Karpas-422 (cell line): ENCODE measurements around the gene GJC3. TPM values are rescaled to one million over a fixed set of nuclear protein-coding genes. Genes with fewer than 3 reads are reported as not detected.
A peak's percentile ranks its signal among the peaks of the same experiment; 100 is the strongest.
"Not testable (repeated sequence)": the region's sequence is repeated elsewhere in the genome, so short reads cannot be mapped to it uniquely, and the experiment has no call there.

Experiments
- DNase-seq: peaks from one replicate; pipeline ENCODE4 v3.0.0-alpha.2; 2015
- H2AFZ ChIP-seq: fragments of 200-600 bp; sonication (generic); 2 replicates; pipeline ENCODE4 v1.6.1; 2014; ENCODE audit warnings: antibody characterized with exemption, low read length, mixed read lengths
- H3K27ac ChIP-seq: fragments of 200-600 bp; sonication (generic); 2 replicates; pipeline ENCODE4 v1.5.1; 2014; ENCODE audit warnings: mild to moderate bottlenecking, low read length, moderate library complexity
- H3K27me3 ChIP-seq: fragments of 200-600 bp; sonication (generic); 2 replicates; pipeline ENCODE4 v1.6.1; 2014; ENCODE audit warnings: low read length, mixed read lengths
- H3K36me3 ChIP-seq: fragments of 200-600 bp; sonication (generic); 2 replicates; pipeline ENCODE4 v1.6.1; 2014; ENCODE audit warnings: low read length, mixed read lengths; ENCODE audit not compliant: insufficient read depth
- H3K4me1 ChIP-seq: fragments of 200-600 bp; sonication (generic); 2 replicates; pipeline ENCODE4 v1.6.1; 2014; ENCODE audit warnings: mild to moderate bottlenecking, low read length, mixed read lengths
- H3K4me2 ChIP-seq: fragments of 200-600 bp; sonication (generic); 2 replicates; pipeline ENCODE4 v1.6.1; 2014; ENCODE audit warnings: low read length, low read depth, mild to moderate bottlenecking; ENCODE audit not compliant: poor library complexity, severe bottlenecking
- H3K4me3 ChIP-seq: fragments of 200-600 bp; sonication (generic); 2 replicates; pipeline ENCODE4 v1.5.1; 2014; ENCODE audit warnings: mild to moderate bottlenecking, antibody characterized with exemption, low read length, mixed read lengths
- H3K79me2 ChIP-seq: fragments of 200-600 bp; sonication (generic); 2 replicates; pipeline ENCODE4 v1.6.1; 2014; ENCODE audit warnings: mild to moderate bottlenecking, low read length, mixed read lengths
- H3K9ac ChIP-seq: fragments of 200-600 bp; sonication (generic); 2 replicates; pipeline ENCODE4 v1.6.0; 2014; ENCODE audit warnings: low read length
- H3K9me2 ChIP-seq: fragments of 200-600 bp; sonication (generic), shearing (Covaris generic); replicated peaks from 2 replicates; pipeline ENCODE4 v1.6.0; 2014; ENCODE audit warnings: mild to moderate bottlenecking, low read length, moderate library complexity; ENCODE audit not compliant: insufficient read depth
- H3K9me3 ChIP-seq: fragments of 300-700, 200-600 bp; sonication (generic); 2 replicates; pipeline ENCODE4 v1.6.1; 2014; ENCODE audit warnings: low read length, mixed read lengths
- H4K20me1 ChIP-seq: fragments of 200-600 bp; sonication (generic); 2 replicates; pipeline ENCODE4 v1.6.1; 2014; ENCODE audit warnings: mild to moderate bottlenecking, antibody characterized with exemption, low read length, low read depth; ENCODE audit not compliant: insufficient read depth
- total RNA-seq: library from RNA; depleted of rRNA; stranded (reverse); fragments of >200 nt; shearing (Covaris generic); gene quantifications from 2 replicates; pipeline ENCODE4 v1.2.3, GENCODE V29; 2014; ENCODE audit warnings: low replicate concordance; rRNA removed

Gene GJC3, protein sequence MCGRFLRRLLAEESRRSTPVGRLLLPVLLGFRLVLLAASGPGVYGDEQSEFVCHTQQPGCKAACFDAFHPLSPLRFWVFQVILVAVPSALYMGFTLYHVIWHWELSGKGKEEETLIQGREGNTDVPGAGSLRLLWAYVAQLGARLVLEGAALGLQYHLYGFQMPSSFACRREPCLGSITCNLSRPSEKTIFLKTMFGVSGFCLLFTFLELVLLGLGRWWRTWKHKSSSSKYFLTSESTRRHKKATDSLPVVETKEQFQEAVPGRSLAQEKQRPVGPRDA
- 0.47 TPM in 1 of 2 replicates, not detected in the other for total RNA-seq

DNA sequence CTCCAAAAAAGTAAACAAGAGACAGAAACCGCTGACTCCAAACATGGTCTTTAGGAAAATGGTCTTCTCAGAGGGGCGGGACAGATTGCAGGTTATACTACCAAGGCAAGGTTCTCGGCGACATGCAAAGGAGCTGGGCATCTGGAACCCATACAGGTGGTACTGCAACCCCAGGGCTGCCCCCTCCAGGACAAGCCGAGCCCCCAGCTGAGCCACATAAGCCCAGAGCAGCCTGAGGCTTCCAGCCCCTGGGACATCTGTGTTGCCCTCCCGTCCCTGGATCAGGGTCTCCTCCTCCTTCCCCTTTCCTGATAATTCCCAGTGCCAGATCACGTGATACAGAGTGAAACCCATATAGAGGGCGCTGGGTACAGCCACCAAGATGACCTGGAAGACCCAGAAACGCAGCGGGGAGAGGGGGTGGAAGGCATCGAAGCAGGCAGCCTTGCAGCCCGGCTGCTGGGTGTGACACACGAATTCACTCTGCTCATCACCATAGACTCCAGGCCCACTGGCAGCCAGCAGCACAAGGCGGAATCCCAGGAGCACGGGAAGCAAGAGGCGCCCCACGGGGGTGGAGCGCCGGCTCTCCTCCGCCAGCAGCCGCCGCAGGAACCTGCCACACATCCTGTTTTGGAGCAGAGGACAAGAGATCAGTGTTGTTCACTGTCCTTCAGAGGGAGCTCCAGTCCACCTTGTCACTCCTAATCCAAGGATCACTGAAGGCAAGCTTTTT is at the start of gene GJC3:
GJC3 (minus strand) TSS at position 627 of the 736 bp plus-strand sequence; CDS start at position 627, 0 bp downstream.
- H3K9me3 ChIP-seq = no peaks in the 10 kb centered on the region
- H3K79me2 ChIP-seq = no peaks in the 10 kb centered on the region
- peak within 1 kb of the TSS; percentile 61 for H3K4me2 ChIP-seq
- H2AFZ ChIP-seq = peak within 1 kb of the TSS; percentile 18; the same call in 1 of the 2 replicates
- H3K27ac ChIP-seq = no peak within 1 kb of the TSS
- H3K27me3 ChIP-seq = no peaks in the 10 kb centered on the region
- DNase-seq = peak; percentile 51
- peak within 1 kb of the TSS; percentile 38; the same call in 1 of the 2 replicates for H3K4me3 ChIP-seq
- H3K36me3 ChIP-seq = no peaks in the 10 kb centered on the region
- H3K9ac ChIP-seq = peak within 1 kb of the TSS; percentile 23; the same call in 1 of the 2 replicates
- H3K4me1 ChIP-seq = peaks cover 12% of the 10 kb centered on the region
- H3K9me2 ChIP-seq = no peaks in the 10 kb centered on the region
- H4K20me1 ChIP-seq = no peaks in the 10 kb centered on the region

DNA sequence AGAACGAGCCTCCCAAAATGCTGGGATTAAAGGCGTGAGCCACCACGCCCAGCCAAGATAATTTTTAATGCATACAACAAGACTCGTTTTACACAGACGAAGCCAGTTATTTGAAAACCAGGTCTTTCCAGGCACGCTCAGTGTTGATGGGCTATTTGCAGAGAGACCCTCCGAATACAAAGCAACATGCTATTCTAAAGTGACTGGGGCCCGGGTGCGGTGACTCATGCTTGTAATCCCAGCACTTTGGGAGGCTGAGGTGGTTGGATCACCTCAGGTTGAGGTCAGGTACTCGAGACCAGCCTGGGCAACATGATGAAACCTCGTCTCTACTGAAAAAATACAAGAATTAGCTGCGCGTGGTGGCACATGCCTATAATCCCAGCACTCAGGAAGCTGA is 47.2 kb upstream of the GJC3 start:
- DNase-seq = no peak
- Histone ChIP-seq H3K9me3 (no peaks in the 10 kb centered on the region), H3K27me3 (no peaks in the 10 kb centered on the region), H3K79me2 (no peaks in the 10 kb centered on the region), H3K27ac (no peak overlapping the region), H3K4me2 (no peak overlapping the region), H3K9ac (no peak overlapping the region), H3K4me3 (no peak overlapping the region), H3K36me3 (no peaks in the 10 kb centered on the region), H2AFZ (no peak overlapping the region), H3K9me2 (no peaks in the 10 kb centered on the region), H4K20me1 (no peaks in the 10 kb centered on the region), H3K4me1 (peaks cover 20% of the 10 kb centered on the region)

DNA sequence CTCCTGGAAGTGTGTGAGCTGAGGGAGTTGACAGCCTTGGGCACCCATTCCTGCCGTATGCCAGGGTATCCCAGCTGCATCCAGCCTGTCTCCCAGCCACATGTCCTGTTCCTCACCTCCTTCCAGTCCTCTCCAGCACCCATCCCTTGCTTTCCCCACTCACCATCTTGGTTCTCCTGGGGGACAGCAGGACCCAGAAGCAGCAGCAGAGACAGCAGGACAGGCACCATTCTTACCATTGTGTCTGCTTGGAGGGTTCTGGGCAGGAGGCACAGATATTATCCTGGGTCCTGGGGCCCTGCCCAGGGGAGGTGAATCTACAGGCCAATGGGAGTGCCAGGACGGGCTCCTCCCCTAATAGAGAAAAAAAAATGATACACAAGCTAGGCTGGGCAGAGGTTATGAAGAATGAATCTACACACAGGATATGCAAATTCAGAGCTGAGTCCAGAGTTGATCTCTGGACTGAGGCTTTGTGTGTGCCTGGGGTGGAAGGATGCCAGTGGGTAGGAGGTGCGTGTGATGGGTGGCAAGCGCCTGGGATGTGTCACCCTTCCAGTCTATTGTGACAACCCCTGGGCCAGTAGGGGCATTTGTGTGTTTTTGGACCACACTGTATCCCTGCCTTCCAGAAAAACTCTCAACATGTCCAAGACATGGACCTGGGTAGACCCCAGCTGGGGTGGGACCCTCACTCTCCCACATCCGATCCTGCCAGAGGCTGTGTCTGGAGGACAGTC is 46.5 kb upstream of the GJC3 start, which contains the start of gene AZGP1:
AZGP1 (minus strand) TSS at position 250 of the 740 bp plus-strand sequence; CDS start at position 239, 11 bp downstream.
- Histone ChIP-seq H3K36me3 (no peaks in the 10 kb centered on the region), H3K4me2 (no peak within 1 kb of the TSS), H3K9me2 (no peaks in the 10 kb centered on the region), H3K79me2 (no peaks in the 10 kb centered on the region), H3K9ac (no peak within 1 kb of the TSS), H3K27ac (no peak within 1 kb of the TSS), H3K9me3 (no peaks in the 10 kb centered on the region), H2AFZ (no peak within 1 kb of the TSS), H3K4me1 (peaks cover 20% of the 10 kb centered on the region), H3K27me3 (no peaks in the 10 kb centered on the region), H4K20me1 (no peaks in the 10 kb centered on the region), H3K4me3 (no peak within 1 kb of the TSS)
- DNase-seq = peak; percentile 52

DNA sequence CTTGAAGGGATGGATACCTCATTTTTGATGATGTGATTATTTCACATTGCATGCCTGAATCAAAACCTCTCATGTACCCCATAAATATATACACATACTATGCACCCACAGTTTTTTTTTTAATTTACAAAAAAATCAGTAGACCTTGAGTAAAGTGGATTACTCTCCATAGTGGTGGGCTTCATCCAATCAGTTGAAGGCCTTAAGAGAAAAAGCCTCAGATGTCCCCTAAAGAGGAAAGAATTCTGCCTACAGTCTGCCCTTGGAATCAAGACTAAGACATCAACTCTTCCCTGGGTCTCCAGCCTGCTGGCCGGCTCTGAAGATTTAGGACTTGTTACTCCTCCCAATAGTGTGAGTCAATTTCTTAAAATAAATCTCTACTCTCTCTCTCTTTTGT is 45.3 kb upstream of the GJC3 start:
- Histone ChIP-seq H3K4me2 (no peak overlapping the region), H3K4me3 (no peak overlapping the region), H3K9ac (no peak overlapping the region), H4K20me1 (no peaks in the 10 kb centered on the region), H3K79me2 (no peaks in the 10 kb centered on the region), H2AFZ (no peak overlapping the region), H3K9me3 (no peaks in the 10 kb centered on the region), H3K9me2 (no peaks in the 10 kb centered on the region), H3K36me3 (no peaks in the 10 kb centered on the region), H3K27me3 (no peaks in the 10 kb centered on the region), H3K4me1 (peaks cover 10% of the 10 kb centered on the region), H3K27ac (no peak overlapping the region)
- DNase-seq = no peak

DNA sequence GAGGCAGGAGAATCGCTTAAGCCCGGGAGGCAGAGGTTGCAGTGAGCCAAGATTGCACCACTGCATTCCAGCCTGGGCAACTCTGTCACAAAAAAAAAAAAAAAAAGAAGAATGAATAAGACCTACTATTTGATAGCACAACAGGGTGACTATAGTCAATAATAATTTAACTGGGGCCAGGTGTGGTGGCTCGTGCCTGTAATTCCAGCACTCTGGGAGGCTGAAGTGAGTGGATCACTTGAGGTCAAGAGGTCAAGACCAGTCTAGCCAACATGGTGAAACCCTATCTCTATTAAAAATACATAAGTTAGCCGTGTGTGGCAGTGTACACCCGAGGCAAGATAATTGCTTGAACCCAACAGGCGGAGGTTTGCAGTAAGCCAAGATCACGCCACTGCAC is 44.4 kb upstream of the GJC3 start:
- not testable (repeated sequence) for H3K27me3 ChIP-seq, H3K9me2 ChIP-seq, H3K4me3 ChIP-seq, H3K9ac ChIP-seq, H2AFZ ChIP-seq, H3K4me1 ChIP-seq, H3K27ac ChIP-seq, DNase-seq, H3K79me2 ChIP-seq, H3K9me3 ChIP-seq, H3K4me2 ChIP-seq, H4K20me1 ChIP-seq, H3K36me3 ChIP-seq

DNA sequence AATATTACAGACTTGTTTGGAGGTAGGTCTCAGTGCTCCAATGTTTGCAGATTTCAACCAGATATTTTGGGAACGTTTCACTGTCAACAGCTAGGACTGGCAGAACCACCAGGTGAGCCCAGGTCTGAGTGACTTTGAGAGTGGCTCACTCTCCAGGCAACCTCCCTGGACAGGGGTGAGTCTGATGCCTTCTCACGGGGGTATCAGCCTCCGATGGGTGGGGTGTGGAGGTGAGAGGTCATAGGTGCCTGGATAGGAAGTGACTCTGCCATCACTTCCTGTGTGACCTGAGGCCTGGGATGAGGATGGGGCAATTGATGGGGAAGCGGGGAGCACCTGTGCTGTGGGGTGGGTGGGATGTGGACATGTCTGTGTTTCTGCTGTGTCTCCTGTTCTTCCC is 41.8 kb upstream of the GJC3 start:
- DNase-seq = no peak
- Histone ChIP-seq H3K9me2 (no peaks in the 10 kb centered on the region), H3K27me3 (no peaks in the 10 kb centered on the region), H3K27ac (no peak overlapping the region), H2AFZ (no peak overlapping the region), H3K79me2 (no peaks in the 10 kb centered on the region), H3K4me2 (no peak overlapping the region), H3K4me1 (peaks cover 12% of the 10 kb centered on the region), H3K9me3 (no peaks in the 10 kb centered on the region), H3K4me3 (no peak overlapping the region), H3K36me3 (no peaks in the 10 kb centered on the region), H3K9ac (no peak overlapping the region), H4K20me1 (no peaks in the 10 kb centered on the region)

DNA sequence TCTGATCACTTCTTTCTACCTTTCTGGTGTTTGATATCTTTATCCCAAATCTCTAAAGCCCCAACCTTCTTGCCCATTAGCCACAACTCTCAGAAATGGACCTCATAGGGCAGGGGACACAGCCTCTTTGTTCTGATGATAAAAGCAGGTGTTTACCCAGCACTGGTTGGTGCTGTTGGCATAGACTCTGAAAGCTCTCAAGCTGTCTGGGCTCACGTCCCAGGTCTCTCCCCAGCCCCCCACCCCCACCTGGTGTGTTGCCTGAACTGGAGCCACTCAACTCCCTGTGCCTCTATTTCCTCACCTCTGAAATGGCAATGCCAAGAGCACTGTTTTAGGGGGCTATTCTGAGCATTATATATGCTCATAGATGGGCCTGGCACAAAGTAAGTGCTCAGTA is 40.4 kb upstream of the GJC3 start:
- not testable (repeated sequence) for H3K4me2 ChIP-seq, H3K9me2 ChIP-seq, H3K4me3 ChIP-seq, H3K4me1 ChIP-seq, H3K36me3 ChIP-seq, H3K79me2 ChIP-seq, H2AFZ ChIP-seq, H3K27ac ChIP-seq, H3K27me3 ChIP-seq, H4K20me1 ChIP-seq, DNase-seq, H3K9ac ChIP-seq, H3K9me3 ChIP-seq

DNA sequence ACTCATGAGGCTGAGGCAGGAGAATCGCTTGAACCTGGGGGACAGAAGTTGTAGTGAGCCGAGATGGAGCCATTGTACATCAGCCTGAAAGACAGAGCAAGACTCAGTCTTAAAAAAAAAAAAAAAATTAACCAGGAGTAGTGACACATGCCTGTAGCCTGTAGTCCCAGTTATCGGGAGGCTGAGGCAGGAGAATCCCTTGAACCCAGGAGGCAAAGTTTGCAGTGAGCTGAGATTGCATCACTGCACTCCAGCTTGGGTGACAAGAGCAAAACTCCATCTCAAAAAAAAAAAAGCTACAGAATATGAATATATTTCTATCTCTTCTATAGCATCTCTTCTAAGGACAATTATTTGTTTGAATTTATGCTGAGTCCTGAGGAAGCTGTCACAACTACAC is 39.9 kb upstream of the GJC3 start:
- H2AFZ ChIP-seq = no peak overlapping the region
- H3K4me2 ChIP-seq = no peak overlapping the region
- no peaks in the 10 kb centered on the region for H4K20me1 ChIP-seq
- H3K9me2 ChIP-seq = no peaks in the 10 kb centered on the region
- peaks cover 7% of the 10 kb centered on the region for H3K4me1 ChIP-seq
- H3K27ac ChIP-seq = no peak overlapping the region
- H3K4me3 ChIP-seq = no peak overlapping the region
- H3K9ac ChIP-seq = no peak overlapping the region
- H3K27me3 ChIP-seq = no peaks in the 10 kb centered on the region
- no peaks in the 10 kb centered on the region for H3K79me2 ChIP-seq
- H3K9me3 ChIP-seq = no peaks in the 10 kb centered on the region
- DNase-seq = no peak
- no peaks in the 10 kb centered on the region for H3K36me3 ChIP-seq
